Measurements from ENCODE around the gene TOGARAM2.

Gene TOGARAM2

DNA sequence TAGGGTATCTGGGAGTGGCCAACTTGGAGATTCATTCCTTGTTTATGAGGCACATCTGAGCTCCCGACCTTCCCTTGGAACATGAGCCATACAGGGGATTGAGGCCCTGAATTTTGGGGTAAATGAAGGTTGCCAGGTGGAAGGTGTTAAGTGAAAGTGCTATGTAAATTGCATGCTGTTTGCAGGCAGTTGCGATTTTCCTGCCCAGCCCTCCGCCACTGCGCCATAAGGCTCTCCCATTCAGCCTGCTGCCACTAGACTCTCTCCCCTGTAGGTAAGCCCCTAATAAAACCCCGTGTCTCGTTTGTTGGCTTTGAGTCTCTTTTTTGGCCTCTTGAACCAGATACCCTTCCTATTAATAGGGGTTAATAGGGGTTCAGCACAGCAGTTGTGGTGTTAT is 59.5 kb downstream of the TOGARAM2 start:
- no peaks in the 10 kb centered on the region for H3K27me3 Mint-ChIP-seq
- H3K9me3 Mint-ChIP-seq, result no peaks in the 10 kb centered on the region
- H3K4me3 Mint-ChIP-seq, result no peak overlapping the region
- H3K36me3 Mint-ChIP-seq (ENCODE audit: low read depth), result no peaks in the 10 kb centered on the region
- no peaks in the 10 kb centered on the region for H3K4me1 Mint-ChIP-seq (ENCODE audit: low read depth)
- H3K27ac Mint-ChIP-seq, result no peak overlapping the region

DNA sequence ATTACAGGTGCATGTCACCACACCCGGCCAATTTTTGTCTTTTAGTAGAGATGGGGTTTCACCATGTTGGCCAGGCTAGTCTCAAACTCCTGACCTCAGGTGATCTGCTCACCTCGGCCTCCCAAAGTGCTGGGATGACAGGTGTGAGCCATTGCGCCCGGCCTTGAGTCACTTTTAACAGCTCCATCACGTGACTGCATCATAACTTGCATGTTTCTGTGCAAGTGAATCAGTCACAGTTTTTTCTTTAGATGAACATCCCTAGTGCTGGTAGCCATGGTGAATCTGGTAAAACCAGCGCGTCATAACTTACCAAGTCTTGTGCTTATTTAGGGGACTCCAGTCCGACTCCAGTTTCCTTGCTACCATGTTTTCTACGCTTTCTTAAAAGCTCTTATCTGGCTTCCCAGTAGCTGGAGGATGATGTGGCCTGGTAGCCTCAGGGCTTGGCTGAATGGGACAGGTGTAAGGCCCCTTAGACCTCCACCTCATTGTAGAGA is 60.1 kb downstream of the TOGARAM2 start:
- Mint-ChIP-seq H3K27ac (no peak overlapping the region), H3K36me3 (ENCODE audit: low read depth) (no peaks in the 10 kb centered on the region), H3K27me3 (no peaks in the 10 kb centered on the region), H3K9me3 (no peaks in the 10 kb centered on the region), H3K4me1 (ENCODE audit: low read depth) (no peaks in the 10 kb centered on the region), H3K4me3 (no peak overlapping the region)

GRCh38 chr2:29042561-29043075 is 61.5 kb downstream of the TOGARAM2 start:
- no peak overlapping the region for H3K27ac Mint-ChIP-seq

DNA sequence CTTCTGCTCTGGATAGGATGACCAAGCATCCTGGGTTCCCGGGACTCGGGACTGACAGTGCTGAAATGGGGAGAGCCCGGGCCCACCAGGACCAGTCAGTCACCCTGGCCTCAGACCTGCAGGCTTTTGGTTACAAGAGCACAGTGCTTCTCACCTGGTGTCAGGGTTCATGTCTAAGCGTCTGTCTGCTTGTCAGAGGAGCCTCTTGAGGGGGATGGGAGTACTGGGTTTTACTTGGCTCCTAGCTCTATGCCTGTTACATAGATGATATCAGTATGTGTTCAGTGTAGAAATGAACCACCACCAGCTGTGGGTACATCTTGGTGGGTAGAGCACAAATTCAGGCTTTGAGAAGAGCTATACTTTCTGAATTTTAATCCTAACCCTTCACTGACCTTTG is 63.4 kb downstream of the TOGARAM2 start:
- Mint-ChIP-seq H3K27ac (no peak overlapping the region), H3K4me3 (no peak overlapping the region), H3K4me1 (ENCODE audit: low read depth) (no peaks in the 10 kb centered on the region), H3K27me3 (no peaks in the 10 kb centered on the region), H3K36me3 (ENCODE audit: low read depth) (no peaks in the 10 kb centered on the region), H3K9me3 (no peaks in the 10 kb centered on the region)

More at GRCh38 chr2:29042561-29043075, 61.5 kb downstream of the TOGARAM2 start:
- Mint-ChIP-seq H3K4me3 (no peak overlapping the region), H3K4me1 (ENCODE audit: low read depth) (no peaks in the 10 kb centered on the region), H3K36me3 (ENCODE audit: low read depth) (no peaks in the 10 kb centered on the region), H3K27me3 (no peaks in the 10 kb centered on the region), H3K9me3 (no peaks in the 10 kb centered on the region)

- no peaks in the 10 kb centered on the region for H3K36me3 Mint-ChIP-seq (ENCODE audit: low read depth)
- no peaks in the 10 kb centered on the region for H3K4me1 Mint-ChIP-seq (ENCODE audit: low read depth)
- H3K9me3 Mint-ChIP-seq, result no peaks in the 10 kb centered on the region
- no peak overlapping the region for H3K4me3 Mint-ChIP-seq
- H3K27me3 Mint-ChIP-seq, result no peaks in the 10 kb centered on the region
- no peak overlapping the region for H3K27ac Mint-ChIP-seq
Measured at GRCh38 chr2:29046321-29046720, 65.2 kb downstream of the TOGARAM2 start.

GRCh38 chr2:29047083-29047845 is 66.2 kb downstream of the TOGARAM2 start:
- H3K4me3 Mint-ChIP-seq, result no peak overlapping the region
- no peaks in the 10 kb centered on the region for H3K27me3 Mint-ChIP-seq
- H3K27ac Mint-ChIP-seq, result no peak overlapping the region
- H3K9me3 Mint-ChIP-seq, result no peaks in the 10 kb centered on the region
- H3K4me1 Mint-ChIP-seq (ENCODE audit: low read depth), result no peaks in the 10 kb centered on the region
- no peaks in the 10 kb centered on the region for H3K36me3 Mint-ChIP-seq (ENCODE audit: low read depth)

DNA sequence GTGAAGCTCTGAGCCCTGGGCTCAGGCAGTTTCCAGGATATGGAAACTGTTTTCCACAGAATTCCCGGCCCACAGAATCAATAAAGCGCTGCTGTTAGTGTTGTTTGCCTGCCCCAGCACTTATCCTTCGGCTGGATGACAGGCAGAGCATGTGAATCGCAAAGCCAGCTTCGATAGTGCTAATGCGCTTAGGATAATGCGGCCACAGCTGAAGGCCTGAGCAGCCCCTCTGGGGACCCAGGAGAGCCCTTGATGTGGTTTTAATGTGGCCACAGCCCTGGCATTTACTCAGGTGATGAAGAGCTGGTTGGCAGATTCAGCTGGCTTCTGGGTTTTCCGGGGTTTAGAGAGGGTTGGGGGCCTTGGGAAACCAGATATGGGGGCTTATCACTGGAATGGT is 69.5 kb downstream of the TOGARAM2 start:
- no peaks in the 10 kb centered on the region for H3K9me3 Mint-ChIP-seq
- no peaks in the 10 kb centered on the region for H3K36me3 Mint-ChIP-seq (ENCODE audit: low read depth)
- no peak overlapping the region for H3K4me3 Mint-ChIP-seq
- H3K27me3 Mint-ChIP-seq, result no peaks in the 10 kb centered on the region
- H3K4me1 Mint-ChIP-seq (ENCODE audit: low read depth), result no peaks in the 10 kb centered on the region
- no peak overlapping the region for H3K27ac Mint-ChIP-seq

GRCh38 chr2:29051730-29052129 is 70.6 kb downstream of the TOGARAM2 start:
- no peaks in the 10 kb centered on the region for H3K36me3 Mint-ChIP-seq (ENCODE audit: low read depth)
- no peaks in the 10 kb centered on the region for H3K27me3 Mint-ChIP-seq
- no peak overlapping the region for H3K4me3 Mint-ChIP-seq
- H3K9me3 Mint-ChIP-seq, result no peaks in the 10 kb centered on the region
- peaks cover 4% of the 10 kb centered on the region for H3K4me1 Mint-ChIP-seq (ENCODE audit: low read depth)
- no peak overlapping the region for H3K27ac Mint-ChIP-seq

DNA sequence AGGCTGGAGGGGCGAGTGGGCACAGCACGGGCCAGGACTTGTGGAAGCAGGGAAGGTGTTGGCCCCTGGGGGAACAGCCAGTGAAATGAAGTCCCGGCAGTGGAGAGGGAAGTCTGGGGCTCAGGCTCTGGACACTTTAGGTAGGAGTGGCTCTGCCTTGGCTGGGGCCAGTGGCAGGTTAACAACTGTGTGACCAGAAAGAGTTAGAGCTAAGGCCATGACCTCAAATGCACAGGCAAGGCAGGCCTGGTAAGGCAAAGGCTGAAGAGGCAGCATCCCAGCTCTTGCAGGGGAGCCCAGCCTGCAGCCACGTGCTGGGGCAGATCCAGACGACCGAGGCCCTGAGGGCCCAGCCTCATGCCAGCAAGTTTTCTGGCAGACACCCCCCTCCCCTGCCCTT is 71.7 kb downstream of the TOGARAM2 start:
- no peaks in the 10 kb centered on the region for H3K36me3 Mint-ChIP-seq (ENCODE audit: low read depth)
- no peaks in the 10 kb centered on the region for H3K9me3 Mint-ChIP-seq
- no peaks in the 10 kb centered on the region for H3K27me3 Mint-ChIP-seq
- H3K4me3 Mint-ChIP-seq, result no peak overlapping the region
- H3K4me1 Mint-ChIP-seq (ENCODE audit: low read depth), result peaks cover 6% of the 10 kb centered on the region
- H3K27ac Mint-ChIP-seq, result no peak overlapping the region

DNA sequence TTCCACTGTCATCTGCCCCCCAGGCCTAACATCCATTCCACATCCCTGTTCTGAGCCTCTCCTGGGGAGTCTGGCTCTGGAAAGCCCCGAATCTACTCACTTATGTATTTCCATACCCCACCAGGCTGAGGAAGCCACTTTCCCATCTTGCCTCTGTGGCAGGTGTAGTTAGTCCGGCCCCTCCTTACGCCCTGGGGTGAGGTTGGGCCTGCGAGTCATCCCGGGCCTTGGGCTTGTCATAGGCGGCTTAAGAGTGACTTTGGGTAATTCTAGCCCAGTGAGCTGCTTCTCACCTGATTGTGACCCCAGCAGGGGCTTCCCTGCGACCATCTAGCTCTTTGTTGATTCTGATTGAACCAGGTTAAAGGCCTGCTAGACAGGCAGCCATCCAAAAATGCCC is 72.1 kb downstream of the TOGARAM2 start:
- Mint-ChIP-seq H3K27me3 (no peaks in the 10 kb centered on the region), H3K4me3 (no peak overlapping the region), H3K27ac (no peak overlapping the region), H3K36me3 (ENCODE audit: low read depth) (no peaks in the 10 kb centered on the region), H3K9me3 (no peaks in the 10 kb centered on the region), H3K4me1 (ENCODE audit: low read depth) (peaks cover 6% of the 10 kb centered on the region)

DNA sequence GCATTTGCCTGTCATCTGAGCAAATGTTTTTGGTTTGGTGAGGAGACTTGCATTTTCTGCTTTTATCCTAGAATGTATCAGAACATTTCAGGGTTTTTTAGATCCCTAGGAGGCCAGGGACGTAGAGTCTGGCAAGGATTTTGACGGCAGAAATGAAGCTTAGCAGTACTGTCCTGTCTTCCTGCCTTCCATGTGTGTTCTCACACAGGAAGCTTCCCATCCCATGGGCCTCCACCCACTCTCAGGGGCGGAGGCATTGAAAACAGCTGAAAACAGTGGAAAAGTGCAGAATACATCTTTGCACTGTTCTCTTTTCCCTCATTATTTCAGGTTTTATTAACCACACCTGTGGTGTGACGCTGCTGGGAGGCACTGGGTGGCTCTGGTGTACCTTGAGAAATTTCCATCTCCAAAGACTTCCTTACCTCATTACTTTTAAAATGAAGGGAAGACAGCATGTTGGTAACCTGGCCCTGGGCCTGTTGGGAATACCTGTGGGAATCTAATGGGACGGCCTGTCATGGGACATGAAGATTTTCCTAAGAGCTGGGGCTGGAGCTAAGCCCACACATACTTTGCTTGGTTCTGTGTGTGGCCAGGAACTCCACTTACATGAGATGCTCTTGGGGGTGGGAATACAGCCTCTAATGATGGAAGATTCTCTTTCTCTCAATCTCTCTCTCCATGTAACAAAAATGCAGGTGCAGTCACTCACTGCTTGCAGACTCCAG is 72.7 kb downstream of the TOGARAM2 start:
- no peaks in the 10 kb centered on the region for H3K36me3 Mint-ChIP-seq (ENCODE audit: low read depth)
- no peak overlapping the region for H3K27ac Mint-ChIP-seq
- no peak overlapping the region for H3K4me3 Mint-ChIP-seq
- peaks cover 8% of the 10 kb centered on the region for H3K4me1 Mint-ChIP-seq (ENCODE audit: low read depth)
- H3K9me3 Mint-ChIP-seq, result no peaks in the 10 kb centered on the region
- no peaks in the 10 kb centered on the region for H3K27me3 Mint-ChIP-seq

DNA sequence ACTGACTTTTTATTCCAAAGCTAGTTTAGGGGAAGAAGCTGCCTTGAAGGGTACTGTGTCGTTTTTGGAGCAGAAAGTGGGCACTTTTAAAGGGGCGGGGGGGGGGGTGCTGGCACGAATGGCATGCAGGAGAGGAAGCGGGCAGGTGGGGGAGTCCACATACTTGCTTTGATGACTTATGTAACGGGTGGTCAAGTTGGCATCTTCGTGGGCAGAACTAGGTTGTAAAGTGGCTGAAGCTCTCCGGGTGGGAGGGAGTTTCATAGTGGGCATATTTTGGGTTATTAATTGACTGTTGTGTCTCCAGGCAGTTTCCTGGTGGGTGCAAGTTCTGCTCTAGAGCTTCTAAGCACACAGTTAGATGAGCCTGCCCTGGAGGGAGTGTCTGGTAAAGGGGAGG is 73.3 kb downstream of the TOGARAM2 start:
- H3K27me3 Mint-ChIP-seq, result no peaks in the 10 kb centered on the region
- no peak overlapping the region for H3K27ac Mint-ChIP-seq
- H3K36me3 Mint-ChIP-seq (ENCODE audit: low read depth), result no peaks in the 10 kb centered on the region
- peaks cover 14% of the 10 kb centered on the region for H3K4me1 Mint-ChIP-seq (ENCODE audit: low read depth)
- H3K9me3 Mint-ChIP-seq, result no peaks in the 10 kb centered on the region
- no peak overlapping the region for H3K4me3 Mint-ChIP-seq

DNA sequence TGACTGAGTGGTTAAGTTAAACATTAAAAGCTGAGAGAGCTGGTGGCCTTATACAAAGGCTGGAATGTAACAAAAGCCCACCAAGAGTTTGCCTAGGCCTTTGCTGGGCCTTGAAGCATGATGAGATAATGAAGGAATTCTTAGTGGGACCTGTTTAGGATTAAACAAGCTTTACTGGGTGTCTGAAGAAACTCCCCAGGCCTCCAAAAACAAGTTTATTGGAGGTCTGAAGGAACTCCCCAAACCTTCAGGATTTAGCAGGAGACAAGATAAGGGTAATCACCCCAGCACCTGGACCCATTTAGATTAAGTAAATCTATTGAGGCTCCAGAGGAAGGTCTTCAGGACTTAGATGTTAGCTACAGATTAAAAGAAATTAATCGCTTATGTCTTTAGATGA is 74.5 kb downstream of the TOGARAM2 start:
- no peaks in the 10 kb centered on the region for H3K9me3 Mint-ChIP-seq
- H3K36me3 Mint-ChIP-seq (ENCODE audit: low read depth), result no peaks in the 10 kb centered on the region
- H3K4me3 Mint-ChIP-seq, result no peak overlapping the region
- peaks cover 25% of the 10 kb centered on the region for H3K4me1 Mint-ChIP-seq (ENCODE audit: low read depth)
- no peak overlapping the region for H3K27ac Mint-ChIP-seq
- H3K27me3 Mint-ChIP-seq, result no peaks in the 10 kb centered on the region

- Mint-ChIP-seq H3K4me1 (ENCODE audit: low read depth) (peaks cover 25% of the 10 kb centered on the region), H3K36me3 (ENCODE audit: low read depth) (no peaks in the 10 kb centered on the region), H3K27ac (no peak overlapping the region), H3K4me3 (no peak overlapping the region), H3K9me3 (no peaks in the 10 kb centered on the region), H3K27me3 (no peaks in the 10 kb centered on the region)
Measured at GRCh38 chr2:29056452-29056851, 75.4 kb downstream of the TOGARAM2 start.

DNA sequence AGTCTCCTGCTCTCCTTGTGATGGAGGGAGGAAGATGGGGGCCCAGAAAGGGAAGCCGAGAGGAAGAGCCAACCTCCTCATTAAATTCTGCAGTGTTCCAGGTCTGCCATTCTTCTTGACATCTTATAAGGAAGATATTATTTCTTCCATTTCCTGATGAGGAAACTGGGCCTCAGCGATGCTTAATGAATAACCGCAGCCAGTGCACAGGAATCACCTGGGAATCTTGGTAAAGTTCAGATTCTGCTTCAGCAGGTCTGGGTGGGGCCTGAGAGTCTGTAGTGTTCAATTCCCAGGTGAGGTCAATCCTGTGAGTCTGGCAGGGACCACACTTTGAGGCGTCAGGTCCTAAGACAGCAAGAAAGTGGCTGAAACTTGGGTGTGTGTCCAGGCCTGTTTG is 75.9 kb downstream of the TOGARAM2 start:
- Mint-ChIP-seq H3K27me3 (no peaks in the 10 kb centered on the region), H3K9me3 (no peaks in the 10 kb centered on the region), H3K36me3 (ENCODE audit: low read depth) (no peaks in the 10 kb centered on the region), H3K4me3 (no peak overlapping the region), H3K27ac (no peak overlapping the region), H3K4me1 (ENCODE audit: low read depth) (peaks cover 25% of the 10 kb centered on the region)
